ENCODE data around the gene RPS6KB2.

The RPS6KB2 gene

GRCh38 chr11:67429722-67430121 lies 1.4 kb downstream of the RPS6KB2 start:
- no peak for DNase-seq

GRCh38 chr11:67431346-67432249 lies 3.3 kb downstream of the RPS6KB2 start:
- DNase-seq: no peak

GRCh38 chr11:67432655-67433349 lies 4.5 kb downstream of the RPS6KB2 start:
- DNase-seq: no peak

- DNase-seq: no peak
Observed at GRCh38 chr11:67433536-67434394, 5.5 kb downstream of the RPS6KB2 start.

GRCh38 chr11:67434395-67434881 lies 6.1 kb downstream of the RPS6KB2 start:
- peak in 1 of 2 experiments; percentile 56 for DNase-seq

- DNase-seq: peak; percentile 49 to 62
Observed at GRCh38 chr11:67435031-67435726, 6.9 kb downstream of the RPS6KB2 start.

- no peak for DNase-seq
Observed at GRCh38 chr11:67435727-67436458, 7.6 kb downstream of the RPS6KB2 start.

- DNase-seq: peak; percentile 86 to 89
Observed at GRCh38 chr11:67436459-67437081, 8.3 kb downstream of the RPS6KB2 start.

- DNase-seq: peak; percentile 78 to 81
Observed at GRCh38 chr11:67437082-67437808, 9.0 kb downstream of the RPS6KB2 start, which contains the start of gene PTPRCAP. Gene PTPRCAP, minus strand, starts transcription at chr11:67437682. Its CDS starts 63 bp downstream, at chr11:67437619.

GRCh38 chr11:67437809-67438157 lies 9.5 kb downstream of the RPS6KB2 start:
- no peak for DNase-seq

GRCh38 chr11:67438158-67438902 lies 10.0 kb downstream of the RPS6KB2 start:
- DNase-seq: peak; percentile 88 to 90

GRCh38 chr11:67439321-67440228 lies 11.3 kb downstream of the RPS6KB2 start:
- DNase-seq: peak; percentile 61 to 72

- no peak for DNase-seq
Observed at GRCh38 chr11:67440229-67441097, 12.2 kb downstream of the RPS6KB2 start.

- DNase-seq: no peak
Observed at GRCh38 chr11:67441098-67441563, 12.8 kb downstream of the RPS6KB2 start.

GRCh38 chr11:67441731-67442351 lies 13.5 kb downstream of the RPS6KB2 start:
- no peak for DNase-seq

GRCh38 chr11:67442504-67443404 lies 14.5 kb downstream of the RPS6KB2 start:
- no peak for DNase-seq
